IMR-90 (cell line): ENCODE data around the gene EBI3. TPM values are rescaled to one million over a fixed set of nuclear protein-coding genes. Genes with fewer than 3 reads are reported as not detected.

Experiments
- ATAC-seq: fragments of 200-7000 bp; cut with Tn5 transposase; 2 replicates; pipeline ENCODE4 v1.9.1; 2020; ENCODE audit warnings: low read depth, mild to moderate bottlenecking, moderate library complexity
- BruUV-seq: library from RNA; stranded (reverse); fragments of 400-500 nt; replicated peaks from 2 replicates; lab custom pipeline; 2021; lab: Mats Ljungman, UMichigan
- CTCF ChIA-PET: fragments of 300-600 bp; formaldehyde crosslinking; extraction: SDS; loops from one replicate; lab custom pipeline; 2021; ENCODE audit warnings: antibody characterized with exemption; lab: Yijun Ruan, JAX
- POLR2A ChIA-PET: fragments of 300-600 bp; sonication (Branson Sonifier 250); formaldehyde crosslinking; loops from one replicate; lab custom pipeline; 2022; ENCODE audit warnings: antibody characterized with exemption; ENCODE audit not compliant: unreplicated experiment; lab: Charles Lee
- DNase-seq: peaks from one replicate; pipeline ENCODE4 v3.0.0; 2013
- H2AFZ ChIP-seq: replicated peaks from 2 replicates; pipeline ENCODE3; 2013; ENCODE audit warnings: low read length, mild to moderate bottlenecking; ENCODE audit not compliant: poor library complexity
- H2AK5ac ChIP-seq: 2 replicates; pipeline ENCODE4 v1.6.1; 2013; ENCODE audit warnings: low read depth, low read length, inconsistent platforms
- H2AK9ac ChIP-seq: replicated peaks from 2 replicates; pipeline ENCODE3; 2013; ENCODE audit warnings: mild to moderate bottlenecking, low read depth, low read length, moderate library complexity; ENCODE audit not compliant: poor library complexity
- H2BK120ac ChIP-seq: 2 replicates; pipeline ENCODE4 v1.6.1; 2013; ENCODE audit warnings: low read depth, low read length, inconsistent platforms
- H2BK15ac ChIP-seq: 3 replicates; pipeline ENCODE4 v1.6.1; 2013; ENCODE audit warnings: low read depth, low read length, inconsistent platforms
- H2BK20ac ChIP-seq: 2 replicates; pipeline ENCODE4 v1.6.1; 2013; ENCODE audit warnings: low read depth, mild to moderate bottlenecking, inconsistent platforms, low read length, moderate library complexity
- H2BK5ac ChIP-seq: 2 replicates; pipeline ENCODE4 v1.6.1; 2013; ENCODE audit warnings: mild to moderate bottlenecking, low read depth, low read length, inconsistent platforms; ENCODE audit not compliant: poor library complexity, severe bottlenecking
- H3K14ac ChIP-seq: replicated peaks from 2 replicates; pipeline ENCODE4 v1.6.1; 2013; ENCODE audit warnings: low read depth, low read length, inconsistent platforms
- H3K18ac ChIP-seq: 2 replicates; pipeline ENCODE4 v1.6.1; 2013; ENCODE audit warnings: low read depth, low read length, control low read depth
- H3K23ac ChIP-seq: 2 replicates; pipeline ENCODE4 v1.6.1; 2013; ENCODE audit warnings: low read depth, low read length, inconsistent platforms
- H3K27ac ChIP-seq: 2 replicates; pipeline ENCODE4 v1.5.1; 2013; ENCODE audit warnings: mild to moderate bottlenecking, control low read depth, low read length; ENCODE audit not compliant: insufficient read depth
- H3K27me3 ChIP-seq: 2 replicates; pipeline ENCODE4 v1.6.1; 2013; ENCODE audit warnings: low read length; ENCODE audit not compliant: control insufficient read depth, insufficient read depth
- H3K36me3 ChIP-seq: 2 replicates; pipeline ENCODE4 v1.6.1; 2013; ENCODE audit warnings: low read length, mixed read lengths; ENCODE audit not compliant: control insufficient read depth, insufficient read depth
- H3K4ac ChIP-seq: 2 replicates; pipeline ENCODE4 v1.6.1; 2013; ENCODE audit warnings: low read depth, low read length, inconsistent platforms
- H3K4me1 ChIP-seq: 2 replicates; pipeline ENCODE4 v1.6.1; 2013; ENCODE audit warnings: low read length, mixed read lengths; ENCODE audit not compliant: control insufficient read depth, insufficient read depth
- H3K4me2 ChIP-seq: 2 replicates; pipeline ENCODE4 v1.6.1; 2013; ENCODE audit warnings: low read depth, mild to moderate bottlenecking, control low read depth, low read length, moderate library complexity
- H3K4me3 ChIP-seq: 2 replicates; pipeline ENCODE4 v1.5.1; 2013; ENCODE audit warnings: low read depth, mild to moderate bottlenecking, control low read depth, low read length, moderate library complexity; ENCODE audit not compliant: insufficient read depth
- H3K56ac ChIP-seq: 2 replicates; pipeline ENCODE4 v1.6.1; 2013; ENCODE audit warnings: low read length, inconsistent platforms; ENCODE audit not compliant: insufficient read depth; ENCODE audit errors: extremely low read depth
- H3K79me1 ChIP-seq, 2 experiments: 2 replicates each; pipeline ENCODE4 v1.6.1; 2013; ENCODE audit warnings: low read length in 2 of 2, inconsistent platforms in 1 of 2, low read depth in 1 of 2
- H3K9ac ChIP-seq: 2 replicates; pipeline ENCODE4 v1.6.1; 2013; ENCODE audit warnings: low read depth, low read length, control low read depth
- H3K9me1 ChIP-seq: 2 replicates; pipeline ENCODE4 v1.6.1; 2013; ENCODE audit warnings: low read length, inconsistent platforms; ENCODE audit not compliant: insufficient read depth
- H3K9me3 ChIP-seq: 2 replicates; pipeline ENCODE4 v1.6.1; 2013; ENCODE audit warnings: low read length; ENCODE audit not compliant: control insufficient read depth, insufficient read depth
- H4K20me1 ChIP-seq: 2 replicates; pipeline ENCODE4 v1.6.1; 2013; ENCODE audit warnings: low read length, inconsistent platforms; ENCODE audit not compliant: insufficient read depth
- H4K5ac ChIP-seq: 2 replicates; pipeline ENCODE4 v1.6.1; 2013; ENCODE audit warnings: mild to moderate bottlenecking, low read depth, low read length, control low read depth
- H4K8ac ChIP-seq, 2 experiments: 2 replicates each; pipeline ENCODE4 v1.6.1; 2013; ENCODE audit warnings: low read depth in 2 of 2, low read length in 2 of 2, control low read depth in 1 of 2, inconsistent platforms in 1 of 2
- H4K91ac ChIP-seq: 2 replicates; pipeline ENCODE4 v1.6.1; 2013; ENCODE audit warnings: low read depth, low read length, inconsistent platforms; ENCODE audit not compliant: insufficient read depth
- BHLHE40 ChIP-seq: fragments of 150-350 bp; IDR thresholded peaks from 2 replicates; pipeline ENCODE4 v1.6.1; 2016; ENCODE audit warnings: mild to moderate bottlenecking, low read depth, low read length
- CEBPB ChIP-seq: IDR thresholded peaks from 2 replicates; pipeline ENCODE4 v1.6.1; 2012; ENCODE audit warnings: low read depth, low read length, improper control_type of control experiment
- CHD1 ChIP-seq: IDR thresholded peaks from 2 replicates; pipeline ENCODE4 v1.6.1; 2012; ENCODE audit warnings: low read depth, low read length, improper control_type of control experiment
- FOS ChIP-seq: fragments of 150-350 bp; IDR thresholded peaks from 2 replicates; pipeline ENCODE4 v1.6.1; 2016; ENCODE audit warnings: low read depth, low read length
- MAFK ChIP-seq: IDR thresholded peaks from 2 replicates; pipeline ENCODE4 v1.6.1; 2012; ENCODE audit warnings: low read depth, low read length, improper control_type of control experiment
- MAZ ChIP-seq: IDR thresholded peaks from 2 replicates; pipeline ENCODE4 v1.6.1; 2012; ENCODE audit warnings: low read depth, mild to moderate bottlenecking, low read length, improper control_type of control experiment, moderate library complexity, borderline replicate concordance
- MXI1 ChIP-seq: IDR thresholded peaks from 2 replicates; pipeline ENCODE4 v1.6.1; 2012; ENCODE audit warnings: low read depth, mild to moderate bottlenecking, low read length, moderate library complexity, borderline replicate concordance
- NFE2L2 ChIP-seq: fragments of 150-350 bp; IDR thresholded peaks from 2 replicates; pipeline ENCODE4 v1.6.1; 2016; ENCODE audit warnings: low read depth, mild to moderate bottlenecking, low read length
- POLR2A ChIP-seq: IDR thresholded peaks from 2 replicates; pipeline ENCODE4 v1.6.1; 2012; ENCODE audit warnings: mild to moderate bottlenecking, low read depth, low read length
- RAD21 ChIP-seq: IDR thresholded peaks from 2 replicates; pipeline ENCODE4 v1.6.1; 2012; ENCODE audit warnings: low read length, improper control_type of control experiment
- RCOR1 ChIP-seq: IDR thresholded peaks from 2 replicates; pipeline ENCODE4 v1.6.1; 2012; ENCODE audit warnings: mild to moderate bottlenecking, low read length, improper control_type of control experiment; ENCODE audit not compliant: insufficient replicate concordance
- RFX5 ChIP-seq: IDR thresholded peaks from 2 replicates; pipeline ENCODE4 v1.8.0; 2012; ENCODE audit warnings: low read depth, mild to moderate bottlenecking, low read length, moderate library complexity
- SMC3 ChIP-seq: fragments of 150-350 bp; IDR thresholded peaks from 2 replicates; pipeline ENCODE4 v1.6.1; 2016; ENCODE audit warnings: low read depth, mild to moderate bottlenecking, antibody characterized with exemption, low read length, moderate library complexity
- WGBS, 2 experiments: methylation state at CpG; one replicate each; pipeline versions ENCODE4 v1.1.5 to v1.1.7; 2013; ENCODE audit warnings: missing lambda C conversion rate in 2 of 2; ENCODE audit not compliant: insufficient read length in 1 of 2; ENCODE audit errors: extremely low coverage in 2 of 2; 5-methylcytosine and 5-hydroxymethylcytosine counted together
- dilution Hi-C: fragments of 300-500 bp; cut with HindIII; formaldehyde crosslinking; loops from one replicate; pipeline ENCODE4 v1.14.3; 2018; ENCODE audit warnings: low sequenced_read_pairs; ENCODE audit not compliant: unreplicated experiment
- in situ Hi-C: fragments of 300-500 bp; cut with MboI; formaldehyde crosslinking; loops from 3 replicates; pipeline ENCODE4 v1.14.3; 2019; ENCODE audit warnings: low sequenced_read_pairs, inconsistent platforms, mixed read lengths
- intact Hi-C: fragments of 100-400 bp; cut with micrococcal nuclease; formaldehyde crosslinking; loops from 2 replicates; pipeline ENCODE4 v1.10.0; 2022
- polyA plus RNA-seq, 3 experiments: library from polyadenylated mRNA; depleted of rRNA; stranded (reverse); fragments of >200 nt; gene quantifications; 2 replicates each; pipeline ENCODE4 v1.2.3, GENCODE V29; 2012; ENCODE audit warnings: low replicate concordance in 1 of 3
- total RNA-seq: library from RNA; depleted of rRNA; stranded (reverse); fragments of >200 nt; gene quantifications from 2 replicates; pipeline ENCODE4 v1.2.3, GENCODE V29; 2012
- TF ChIP-seq, protein P1 (sequence below): conservative IDR thresholded peaks from 2 replicates; pipeline ENCODE4 v1.5.1; 2012; ENCODE audit warnings: mild to moderate bottlenecking, low read depth, low read length, improper control_type of control experiment
- TF ChIP-seq, protein P2 (sequence below): fragments of 150-350 bp; IDR thresholded peaks from 2 replicates; pipeline ENCODE4 v1.6.1; 2016; ENCODE audit warnings: low read depth, mild to moderate bottlenecking, low read length, moderate library complexity, borderline replicate concordance
- TF ChIP-seq, protein P3 (sequence below): fragments of 150-350 bp; IDR thresholded peaks from 2 replicates; pipeline ENCODE4 v1.6.1; 2017; ENCODE audit warnings: mild to moderate bottlenecking, antibody characterized with exemption, low read length, low read depth

EBI3 gene
- total and polyA plus RNA-seq, 2 of the 4 experiments (the other 2 are of a cell fraction), result 0.36 to 2.7 TPM

DNA sequence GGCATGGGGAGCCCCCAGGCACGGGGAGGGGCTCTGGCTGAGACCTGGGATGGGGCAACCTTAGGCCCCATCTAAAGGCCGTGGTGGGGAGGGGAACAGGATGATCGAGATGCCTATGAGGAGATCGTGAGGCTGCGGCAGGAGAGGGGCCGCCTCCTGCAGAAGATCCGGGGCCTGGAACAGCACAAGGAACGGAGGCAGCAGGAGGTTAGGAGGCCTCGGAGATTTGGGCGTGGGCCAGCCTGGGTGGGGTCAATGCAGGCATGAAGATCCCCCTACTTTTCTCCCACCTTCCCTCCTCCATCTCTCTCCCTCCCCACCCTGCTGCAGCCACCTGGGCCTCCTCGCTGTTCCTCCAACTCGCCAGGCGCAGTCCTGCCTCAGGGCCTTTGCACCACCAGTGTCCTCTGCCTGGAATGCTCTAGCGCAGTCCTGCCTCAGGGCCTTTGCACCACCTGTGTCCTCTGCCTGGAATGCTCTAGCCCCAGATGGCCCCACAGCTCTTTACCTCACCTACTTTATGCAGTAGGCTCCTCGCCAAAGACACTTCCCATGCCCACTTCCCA is 19.1 kb upstream of the EBI3 start:
- H3K4ac ChIP-seq, result no peak overlapping the region
- H4K8ac ChIP-seq, result no peak overlapping the region
- no peak overlapping the region for H2AFZ ChIP-seq
- ChIA-PET POLR2A (no interaction called here), CTCF (no interaction called here)
- no peaks in the 10 kb centered on the region for H4K20me1 ChIP-seq
- H2AK5ac ChIP-seq, result no peak overlapping the region
- H3K56ac ChIP-seq, result no peak overlapping the region
- peaks cover 3% of the 10 kb centered on the region; the same call in 1 of the 2 replicates for H3K27me3 ChIP-seq
- H3K4me2 ChIP-seq, result no peak overlapping the region
- H3K4me1 ChIP-seq, result no peaks in the 10 kb centered on the region
- intact Hi-C loops (no loop called here), dilution Hi-C loops (no loop called here), in situ Hi-C loops (no loop called here)
- no peaks in the 10 kb centered on the region for H3K9me3 ChIP-seq
- no peak overlapping the region for H3K27ac ChIP-seq
- 87% methylated on average over 3 of the region's 15 CpGs; no CpG with 5 or more reads in 1 of the 2 experiments for WGBS, 2 experiments
- H3K14ac ChIP-seq, result no peak overlapping the region
- no peak overlapping the region for H2BK120ac ChIP-seq
- H3K23ac ChIP-seq, result no peak overlapping the region
- BruUV-seq, result no TSS peak
- no peak overlapping the region for H4K91ac ChIP-seq
- no peak for TF ChIP-seq BHLHE40
- no peak for TF ChIP-seq RAD21
- no peak for TF ChIP-seq NFE2L2
- TF ChIP-seq SMC3, result no peak
- TF ChIP-seq POLR2A, result no peak
- no peak for TF ChIP-seq CEBPB
- TF ChIP-seq, protein P1, sequence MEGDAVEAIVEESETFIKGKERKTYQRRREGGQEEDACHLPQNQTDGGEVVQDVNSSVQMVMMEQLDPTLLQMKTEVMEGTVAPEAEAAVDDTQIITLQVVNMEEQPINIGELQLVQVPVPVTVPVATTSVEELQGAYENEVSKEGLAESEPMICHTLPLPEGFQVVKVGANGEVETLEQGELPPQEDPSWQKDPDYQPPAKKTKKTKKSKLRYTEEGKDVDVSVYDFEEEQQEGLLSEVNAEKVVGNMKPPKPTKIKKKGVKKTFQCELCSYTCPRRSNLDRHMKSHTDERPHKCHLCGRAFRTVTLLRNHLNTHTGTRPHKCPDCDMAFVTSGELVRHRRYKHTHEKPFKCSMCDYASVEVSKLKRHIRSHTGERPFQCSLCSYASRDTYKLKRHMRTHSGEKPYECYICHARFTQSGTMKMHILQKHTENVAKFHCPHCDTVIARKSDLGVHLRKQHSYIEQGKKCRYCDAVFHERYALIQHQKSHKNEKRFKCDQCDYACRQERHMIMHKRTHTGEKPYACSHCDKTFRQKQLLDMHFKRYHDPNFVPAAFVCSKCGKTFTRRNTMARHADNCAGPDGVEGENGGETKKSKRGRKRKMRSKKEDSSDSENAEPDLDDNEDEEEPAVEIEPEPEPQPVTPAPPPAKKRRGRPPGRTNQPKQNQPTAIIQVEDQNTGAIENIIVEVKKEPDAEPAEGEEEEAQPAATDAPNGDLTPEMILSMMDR, result no peak
- no peak for TF ChIP-seq CHD1
- TF ChIP-seq FOS, result no peak
- TF ChIP-seq MAZ, result no peak
- TF ChIP-seq MXI1, result no peak
- TF ChIP-seq, protein P2, sequence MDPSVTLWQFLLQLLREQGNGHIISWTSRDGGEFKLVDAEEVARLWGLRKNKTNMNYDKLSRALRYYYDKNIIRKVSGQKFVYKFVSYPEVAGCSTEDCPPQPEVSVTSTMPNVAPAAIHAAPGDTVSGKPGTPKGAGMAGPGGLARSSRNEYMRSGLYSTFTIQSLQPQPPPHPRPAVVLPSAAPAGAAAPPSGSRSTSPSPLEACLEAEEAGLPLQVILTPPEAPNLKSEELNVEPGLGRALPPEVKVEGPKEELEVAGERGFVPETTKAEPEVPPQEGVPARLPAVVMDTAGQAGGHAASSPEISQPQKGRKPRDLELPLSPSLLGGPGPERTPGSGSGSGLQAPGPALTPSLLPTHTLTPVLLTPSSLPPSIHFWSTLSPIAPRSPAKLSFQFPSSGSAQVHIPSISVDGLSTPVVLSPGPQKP, result no peak
- TF ChIP-seq, protein P3, sequence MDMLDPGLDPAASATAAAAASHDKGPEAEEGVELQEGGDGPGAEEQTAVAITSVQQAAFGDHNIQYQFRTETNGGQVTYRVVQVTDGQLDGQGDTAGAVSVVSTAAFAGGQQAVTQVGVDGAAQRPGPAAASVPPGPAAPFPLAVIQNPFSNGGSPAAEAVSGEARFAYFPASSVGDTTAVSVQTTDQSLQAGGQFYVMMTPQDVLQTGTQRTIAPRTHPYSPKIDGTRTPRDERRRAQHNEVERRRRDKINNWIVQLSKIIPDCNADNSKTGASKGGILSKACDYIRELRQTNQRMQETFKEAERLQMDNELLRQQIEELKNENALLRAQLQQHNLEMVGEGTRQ, result no peak
- TF ChIP-seq RFX5, result no peak
- TF ChIP-seq MAFK, result no peak
- no peak for TF ChIP-seq RCOR1
- no peak overlapping the region for H3K18ac ChIP-seq
- H2BK5ac ChIP-seq, result no peak overlapping the region
- no peak overlapping the region for H4K5ac ChIP-seq
- H3K9me1 ChIP-seq, result no peaks in the 10 kb centered on the region
- H3K36me3 ChIP-seq, result no peaks in the 10 kb centered on the region
- H2AK9ac ChIP-seq, result no peak overlapping the region
- H2BK15ac ChIP-seq, result no peak overlapping the region
- DNase-seq (no peak), ATAC-seq (no peak)
- H3K9ac ChIP-seq, result no peak overlapping the region
- no peak overlapping the region for H2BK20ac ChIP-seq
- H3K4me3 ChIP-seq, result no peak overlapping the region
- no peaks in the 10 kb centered on the region for H3K79me1 ChIP-seq
